ENCODE measurements around the gene BABAM2. TPM values are rescaled to one million over a fixed set of nuclear protein-coding genes. Genes with fewer than 3 reads are reported as not detected.

Gene BABAM2
- polyA plus RNA-seq, 6 donors from 2014 or later = 50.3 to 58.3 (median 55.6) TPM

GRCh38 chr2:28224648-28225472 lies 334.3 kb downstream of the BABAM2 start:
- peak overlapping the region in 1 of 6 donors; percentile 26 for H3K27ac Mint-ChIP-seq
- no peaks in the 10 kb centered on the region for H3K27me3 Mint-ChIP-seq
- ATAC-seq (ENCODE audit: low read depth in 2 of 2) (no peak), DNase-seq (no peak)
- no peaks in the 10 kb centered on the region for H3K9me3 Mint-ChIP-seq
- H3K4me1 Mint-ChIP-seq = peaks cover 0 to 4% (median 0%) of the 10 kb centered on the region in 3 donors
- H3K36me3 Mint-ChIP-seq = peaks cover 0 to 20% of the 10 kb centered on the region in 2 donors
- no peak overlapping the region for H3K4me3 Mint-ChIP-seq

- no peaks in the 10 kb centered on the region for H3K9me3 Mint-ChIP-seq
- DNase-seq (no peak), ATAC-seq (ENCODE audit: low read depth in 2 of 2) (no peak)
- no peak overlapping the region for H3K4me3 Mint-ChIP-seq
- peaks cover 0 to 4% (median 0%) of the 10 kb centered on the region in 3 donors for H3K4me1 Mint-ChIP-seq
- H3K27me3 Mint-ChIP-seq = no peaks in the 10 kb centered on the region
- peak overlapping the region in 1 of 6 donors; percentile 28 for H3K27ac Mint-ChIP-seq
- peaks cover 0 to 20% of the 10 kb centered on the region in 2 donors for H3K36me3 Mint-ChIP-seq
Measured at GRCh38 chr2:28225473-28226080, 335.0 kb downstream of the BABAM2 start.

DNA sequence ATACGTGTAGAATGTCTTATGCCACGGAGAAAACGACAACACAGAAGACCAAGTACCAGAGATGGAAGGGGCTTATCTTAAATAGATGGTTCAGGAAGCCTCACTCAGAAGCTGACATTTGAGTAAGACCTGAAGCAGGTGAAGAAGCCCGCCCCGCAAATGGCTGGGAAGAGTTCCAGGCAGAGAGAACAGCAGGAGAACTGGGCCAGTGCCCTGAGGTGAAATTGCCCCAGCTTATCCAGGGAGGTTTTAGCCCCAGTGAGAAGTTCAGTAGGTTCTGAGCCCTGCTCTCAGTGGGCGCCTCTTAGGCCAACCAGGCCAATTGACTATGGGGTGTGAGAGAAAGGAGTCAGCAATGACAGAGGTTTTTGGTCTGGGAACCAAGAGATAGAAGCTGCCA lies 336.0 kb downstream of the BABAM2 start:
- H3K27ac Mint-ChIP-seq = peak overlapping the region in 2 of 6 donors; percentile 14 to 46
- peaks cover 0 to 19% of the 10 kb centered on the region in 2 donors for H3K36me3 Mint-ChIP-seq
- no peaks in the 10 kb centered on the region for H3K9me3 Mint-ChIP-seq
- H3K4me1 Mint-ChIP-seq = peaks cover 0 to 4% (median 0%) of the 10 kb centered on the region in 3 donors
- no peak for ATAC-seq (ENCODE audit: low read depth in 2 of 2)
- no peaks in the 10 kb centered on the region for H3K27me3 Mint-ChIP-seq
- no peak for DNase-seq
- H3K4me3 Mint-ChIP-seq = no peak overlapping the region

DNA sequence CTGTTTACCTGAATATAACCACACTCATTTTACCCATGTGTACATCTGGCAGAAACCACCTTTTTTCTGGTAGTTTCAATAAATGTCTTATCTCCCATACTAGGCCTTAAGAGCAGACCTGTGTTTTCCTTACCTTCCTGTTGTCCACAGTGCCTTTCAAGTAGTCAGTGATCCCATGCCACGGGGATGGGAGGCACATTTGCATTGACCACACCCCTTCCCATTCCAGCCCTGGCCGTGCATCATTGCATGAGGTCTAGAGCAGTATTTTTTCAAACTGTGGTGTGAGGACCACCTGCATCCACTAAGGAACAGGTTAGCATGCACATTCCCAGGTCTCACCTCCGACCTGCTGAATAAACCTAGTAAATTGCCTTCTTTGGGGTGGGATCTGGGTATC lies 337.0 kb downstream of the BABAM2 start:
- Mint-ChIP-seq H3K27ac (peak overlapping the region in 1 of 6 donors; percentile 1), H3K4me3 (no peak overlapping the region), H3K36me3 (peaks cover 0 to 16% of the 10 kb centered on the region in 2 donors), H3K9me3 (no peaks in the 10 kb centered on the region), H3K4me1 (peaks cover 0 to 4% (median 0%) of the 10 kb centered on the region in 3 donors), H3K27me3 (no peaks in the 10 kb centered on the region)
- DNase-seq (no peak), ATAC-seq (ENCODE audit: low read depth in 2 of 2) (no peak)

DNA sequence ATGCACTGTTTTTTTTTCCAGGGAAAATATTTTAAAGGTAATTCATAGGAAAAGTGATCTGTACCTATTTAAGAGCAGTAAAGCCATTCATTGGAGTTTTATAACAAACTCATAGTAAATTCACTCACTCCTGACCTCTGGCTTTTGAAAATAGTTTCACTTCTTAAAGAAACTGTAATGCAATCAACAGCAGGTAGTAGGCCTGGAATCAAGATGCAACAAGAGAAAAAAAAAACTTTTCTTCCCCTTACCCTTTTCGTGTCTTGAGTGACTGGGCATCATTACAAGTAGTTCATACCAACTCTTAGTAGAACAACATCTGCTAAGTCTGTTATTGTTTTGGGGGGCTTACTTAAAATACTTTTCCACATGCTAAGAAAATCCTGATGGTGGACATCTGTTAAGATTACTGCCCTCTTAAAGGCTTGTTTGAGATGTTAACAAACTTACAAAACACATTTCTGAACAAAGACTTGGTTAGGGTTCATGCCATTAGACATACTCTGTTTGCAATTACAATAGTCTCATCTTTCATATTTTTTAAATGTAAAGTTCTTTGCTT lies 338.0 kb downstream of the BABAM2 start:
- Mint-ChIP-seq H3K27ac (peak overlapping the region in 2 of 6 donors; percentile 32 to 33), H3K9me3 (no peaks in the 10 kb centered on the region), H3K4me1 (peaks cover 0 to under 1% (median 0%) of the 10 kb centered on the region in 3 donors), H3K27me3 (no peaks in the 10 kb centered on the region), H3K36me3 (peaks cover 8 to 17% of the 10 kb centered on the region in 2 donors), H3K4me3 (no peak overlapping the region)
- DNase-seq (no peak), ATAC-seq (ENCODE audit: low read depth in 2 of 2) (no peak)

DNA sequence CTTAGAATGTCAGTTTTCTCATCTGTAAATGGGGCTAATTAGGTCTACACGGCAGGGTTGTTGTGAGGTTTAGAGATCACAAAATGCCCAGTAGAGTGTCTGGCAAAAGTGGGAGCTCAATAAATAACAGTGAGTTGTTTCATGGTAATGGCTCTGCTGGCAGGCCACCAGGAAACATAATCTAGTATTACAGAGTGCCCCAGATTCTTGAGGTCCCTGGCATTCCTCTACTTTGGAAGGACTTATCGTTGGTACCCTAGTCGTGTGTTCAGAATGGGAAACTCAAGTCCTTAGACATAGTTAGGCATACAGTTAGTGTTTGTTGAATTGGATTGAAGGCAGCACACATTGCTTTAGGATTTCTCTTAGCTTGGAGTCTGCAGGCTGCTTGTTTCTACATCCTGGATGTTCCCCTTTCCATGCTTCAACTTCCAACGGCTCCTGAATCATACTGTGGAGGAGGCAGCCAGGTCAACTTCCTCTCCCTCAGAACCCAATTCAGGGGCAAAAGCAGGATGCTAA lies 340.6 kb downstream of the BABAM2 start:
- Mint-ChIP-seq H3K36me3 (peaks cover 9 to 17% of the 10 kb centered on the region in 2 donors), H3K27ac (no peak overlapping the region), H3K27me3 (no peaks in the 10 kb centered on the region), H3K9me3 (no peaks in the 10 kb centered on the region), H3K4me1 (no peaks in the 10 kb centered on the region), H3K4me3 (no peak overlapping the region)
- ATAC-seq (ENCODE audit: low read depth in 2 of 2) (no peak), DNase-seq (no peak)

GRCh38 chr2:28232295-28232694 lies 341.8 kb downstream of the BABAM2 start:
- H3K4me3 Mint-ChIP-seq = no peak overlapping the region
- H3K4me1 Mint-ChIP-seq = no peaks in the 10 kb centered on the region
- DNase-seq (no peak), ATAC-seq (ENCODE audit: low read depth in 2 of 2) (no peak)
- H3K9me3 Mint-ChIP-seq = no peaks in the 10 kb centered on the region
- peaks cover 9 to 13% of the 10 kb centered on the region in 2 donors for H3K36me3 Mint-ChIP-seq
- H3K27ac Mint-ChIP-seq = no peak overlapping the region
- H3K27me3 Mint-ChIP-seq = no peaks in the 10 kb centered on the region

DNA sequence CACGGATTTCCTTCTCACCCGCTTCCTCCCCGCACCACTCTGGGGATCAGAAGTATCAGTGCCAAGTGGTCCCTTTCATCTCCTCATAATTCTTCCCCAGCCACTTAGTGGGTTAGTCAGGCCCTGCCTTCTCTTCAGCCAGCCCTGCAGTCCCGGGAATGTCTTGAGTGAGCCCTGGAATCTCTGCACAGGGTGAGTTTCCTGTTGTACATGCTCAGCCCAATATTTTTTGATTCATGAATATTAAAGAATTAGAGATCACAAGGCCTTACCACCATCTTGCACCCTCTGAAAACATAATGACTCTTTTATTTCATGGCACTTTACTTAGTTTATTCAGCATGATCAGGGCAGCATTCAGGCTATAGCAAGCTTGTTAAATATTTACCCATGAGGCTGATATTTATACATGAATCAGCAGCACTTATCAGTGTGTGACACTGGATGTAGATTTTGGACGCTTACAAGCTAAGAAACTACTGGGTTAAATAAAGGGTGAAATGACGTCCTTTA lies 342.7 kb downstream of the BABAM2 start:
- DNase-seq = no peak
- Mint-ChIP-seq H3K27me3 (no peaks in the 10 kb centered on the region), H3K36me3 (peaks cover 12 to 17% of the 10 kb centered on the region in 2 donors), H3K4me1 (no peaks in the 10 kb centered on the region), H3K27ac (no peak overlapping the region), H3K4me3 (no peak overlapping the region), H3K9me3 (no peaks in the 10 kb centered on the region)
- ATAC-seq (ENCODE audit: low read depth in 2 of 2) = no peak

DNA sequence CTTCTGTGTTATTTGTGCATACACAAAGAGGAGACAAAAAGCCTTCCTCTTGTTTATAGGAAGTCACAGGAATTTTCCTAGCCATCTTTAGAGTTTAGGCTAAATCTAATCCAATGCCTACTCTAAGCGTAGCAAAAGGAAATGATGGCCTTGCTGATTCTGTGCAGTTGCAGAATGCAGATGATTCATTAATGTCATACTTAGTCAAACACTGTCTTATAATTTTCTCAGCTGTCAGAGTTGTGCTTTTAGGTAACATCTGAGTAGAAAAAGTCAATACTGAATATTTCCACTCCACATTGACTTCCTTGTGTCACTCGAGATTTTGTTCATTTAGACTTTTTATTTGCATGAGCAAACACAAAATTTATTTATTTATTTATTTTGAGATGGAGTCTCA lies 344.3 kb downstream of the BABAM2 start:
- H3K36me3 Mint-ChIP-seq = peaks cover 12 to 17% of the 10 kb centered on the region in 2 donors
- H3K4me3 Mint-ChIP-seq = no peak overlapping the region
- no peak overlapping the region for H3K27ac Mint-ChIP-seq
- no peaks in the 10 kb centered on the region for H3K4me1 Mint-ChIP-seq
- no peaks in the 10 kb centered on the region for H3K9me3 Mint-ChIP-seq
- ATAC-seq (ENCODE audit: low read depth in 2 of 2) (no peak), DNase-seq (no peak)
- no peaks in the 10 kb centered on the region for H3K27me3 Mint-ChIP-seq

DNA sequence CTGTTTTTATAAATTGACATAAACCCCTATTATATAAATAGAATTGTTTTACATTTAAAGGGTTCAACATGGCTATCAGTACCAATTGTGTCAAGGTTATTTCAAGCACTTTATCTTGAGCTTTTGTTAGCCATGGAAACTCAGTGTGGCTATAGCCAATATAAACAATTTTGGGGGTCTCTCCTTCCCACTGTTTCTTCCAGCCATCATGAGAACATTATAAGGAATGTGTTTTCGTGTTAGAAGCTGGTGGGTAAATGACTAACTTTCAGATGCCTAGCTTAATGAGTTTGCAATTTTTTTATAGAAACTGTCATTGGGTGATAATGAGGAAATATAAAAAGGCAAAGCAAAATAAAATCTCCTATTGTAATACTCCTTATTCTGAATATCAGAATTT lies 348.7 kb downstream of the BABAM2 start:
- Mint-ChIP-seq H3K36me3 (peaks cover 16 to 17% of the 10 kb centered on the region in 2 donors), H3K4me3 (no peak overlapping the region), H3K9me3 (no peaks in the 10 kb centered on the region), H3K27me3 (no peaks in the 10 kb centered on the region), H3K27ac (no peak overlapping the region), H3K4me1 (no peaks in the 10 kb centered on the region)
- DNase-seq = no peak
- no peak for ATAC-seq (ENCODE audit: low read depth in 2 of 2)

DNA sequence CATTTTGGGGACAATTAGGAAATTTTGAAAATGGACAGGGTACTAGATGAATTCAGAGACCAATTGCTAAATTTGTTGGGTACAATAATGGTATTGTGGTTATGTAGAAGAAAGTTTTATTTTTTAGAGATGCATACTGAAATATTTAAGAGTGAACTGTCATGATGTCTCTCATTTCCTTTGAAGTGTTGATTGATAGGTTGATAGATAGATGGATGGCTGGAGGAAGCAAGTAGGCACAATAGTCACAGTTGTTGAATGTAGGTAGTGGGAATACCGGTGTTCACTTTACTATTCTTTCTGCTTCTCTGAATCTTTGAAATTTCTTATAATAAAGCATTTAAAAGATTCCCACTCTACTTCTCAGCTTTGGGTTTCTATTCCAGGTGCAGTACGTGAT lies 350.4 kb downstream of the BABAM2 start:
- Mint-ChIP-seq H3K4me1 (peaks cover 0 to 4% (median 0%) of the 10 kb centered on the region in 3 donors), H3K36me3 (peaks cover 17 to 28% of the 10 kb centered on the region in 2 donors), H3K9me3 (no peaks in the 10 kb centered on the region), H3K27me3 (no peaks in the 10 kb centered on the region), H3K4me3 (no peak overlapping the region), H3K27ac (no peak overlapping the region)
- no peak for DNase-seq
- no peak for ATAC-seq (ENCODE audit: low read depth in 2 of 2)

DNA sequence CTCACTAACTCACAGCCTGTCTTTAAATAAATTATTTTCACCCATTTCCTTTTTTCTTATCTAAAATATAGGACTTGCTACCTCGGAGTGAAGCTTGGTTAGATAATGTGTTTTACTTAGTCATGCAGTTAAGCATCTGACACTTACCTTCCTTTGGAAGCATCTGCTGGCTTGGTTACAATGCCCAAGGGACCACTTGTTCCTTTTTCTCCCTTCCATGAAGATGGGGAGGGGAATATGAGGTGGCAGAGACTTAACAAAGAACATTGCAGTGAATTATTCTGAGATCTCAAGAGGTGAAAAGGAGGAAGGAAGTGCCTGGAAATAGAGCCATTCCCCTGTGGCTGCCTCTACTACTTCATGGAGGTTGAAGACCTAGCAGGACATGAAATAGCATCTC lies 356.8 kb downstream of the BABAM2 start:
- Mint-ChIP-seq H3K27me3 (no peaks in the 10 kb centered on the region), H3K4me1 (peaks cover 0 to 11% (median 10%) of the 10 kb centered on the region in 3 donors), H3K4me3 (no peak overlapping the region), H3K9me3 (no peaks in the 10 kb centered on the region), H3K36me3 (peaks cover 8 to 17% of the 10 kb centered on the region in 2 donors), H3K27ac (peak overlapping the region in 2 of 6 donors; percentile 6 to 13)
- DNase-seq (no peak), ATAC-seq (ENCODE audit: low read depth in 2 of 2) (no peak)

DNA sequence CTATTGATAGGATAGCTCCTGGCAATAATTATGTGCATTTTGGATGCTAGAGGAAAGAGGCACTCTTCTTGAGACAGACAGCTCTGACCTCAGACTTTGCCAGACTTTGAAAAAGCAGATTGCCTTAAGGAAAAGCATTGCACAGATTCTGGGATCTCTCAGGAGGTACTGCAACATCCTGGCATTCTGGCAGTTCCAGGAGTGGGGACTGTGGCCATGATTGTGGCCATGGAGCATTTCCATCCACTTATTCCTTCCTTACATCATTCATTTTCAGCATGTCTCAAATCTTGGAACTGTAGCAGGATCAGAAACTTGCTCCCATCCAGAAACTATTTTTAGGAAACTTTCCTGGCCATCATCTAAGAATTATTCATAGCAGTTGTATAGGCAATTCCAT lies 357.2 kb downstream of the BABAM2 start:
- Mint-ChIP-seq H3K4me3 (no peak overlapping the region), H3K27me3 (no peaks in the 10 kb centered on the region), H3K36me3 (peaks cover 7 to 17% of the 10 kb centered on the region in 2 donors), H3K4me1 (peaks cover 0 to 11% (median 10%) of the 10 kb centered on the region in 3 donors), H3K9me3 (no peaks in the 10 kb centered on the region), H3K27ac (no peak overlapping the region)
- no peak for ATAC-seq (ENCODE audit: low read depth in 2 of 2)
- DNase-seq = no peak

Measured in naive B cell (primary cell).